Measurements from ENCODE around the gene ZNF565. TPM values are rescaled to one million over a fixed set of nuclear protein-coding genes. Genes with fewer than 3 reads are reported as not detected.
A peak's percentile ranks its signal among the peaks of the same experiment; 100 is the strongest.

The ZNF565 gene
- total and polyA plus RNA-seq, 10 of the 15 experiments (the other 5 are each of a cell fraction or from before 2014, with no cell fraction given) = 0.72 to 2.2 (median 1.8) TPM

GRCh38 chr19:36140304-36141038 is 74.0 kb downstream of the ZNF565 start:
- CTCF ChIA-PET = interaction anchor here (1.1 to 6.3 kb wide), 2 partner anchors 12 to 78 kb away, joined by 3 to 37 read pairs; no protein-coding TSS in a partner anchor
- no peaks in the 10 kb centered on the region for H3K27me3 ChIP-seq (replicated peaks in 1 of 2; ENCODE audit: control insufficient read depth in 2 of 2, insufficient read depth in 2 of 2, low read length in 1 of 2)
- FAIRE-seq (no peak), ATAC-seq (peak; percentile 51), DNase-seq (ENCODE audit: low read depth, low spot score) (no peak)
- POLR2A ChIA-PET = interaction anchor here (0.5 to 2.0 kb wide), 8 partner anchors 12 to 1143 kb away, joined by 3 to 12 read pairs (median 4); partner anchors contain the start of genes POLR2I and TBCB
- H3K4me3 ChIP-seq = peak overlapping the region; percentile 96
- H3K9me3 ChIP-seq (replicated peaks; ENCODE audit: control insufficient read depth, insufficient read depth, low read length) = no peaks in the 10 kb centered on the region
- H4K20me1 ChIP-seq (ENCODE audit: control insufficient read depth, insufficient read depth) = peaks cover 6% of the 10 kb centered on the region
- peak overlapping the region; percentile 82 for H3K4me2 ChIP-seq (ENCODE audit: control insufficient read depth, insufficient read depth)
- intact Hi-C loops (cut with micrococcal nuclease; ENCODE audit: unreplicated experiment) = no loop called here
- RAD21 ChIA-PET (ENCODE audit: unreplicated experiment) = interaction anchor here (2.0 kb wide), 1 partner anchor 12 kb away, joined by 9 read pairs; no protein-coding TSS in a partner anchor
- SMC1A ChIA-PET (ENCODE audit: uncharacterized antibody, unreplicated experiment) = no interaction called here
- TSS peak; percentile 79 for BruUV-seq (replicated peaks)
- under 1% methylated on average over 29 of the region's 31 CpGs for WGBS (ENCODE audit: insufficient coverage, insufficient replicate concordance, low lambda C conversion rate, missing lambda C conversion rate)
- peaks cover 10% of the 10 kb centered on the region; the same call in 1 of the 2 replicates for H3K4me1 ChIP-seq (ENCODE audit: control insufficient read depth, insufficient read depth, low read length)
- TF ChIP-seq TCF12 (IDR thresholded peaks at IDR 0.05; ENCODE audit: low read depth, low read length) (0 out of 2 replicates have a peak, but pooled peaks have one; percentile 17), POLR2A (IDR thresholded peaks at IDR 0.05; ENCODE audit: low read depth, low read length) (peak; percentile 80), RAD21 (IDR thresholded peaks at IDR 0.05; ENCODE audit: insufficient read depth, low read depth, low read length) (no peak)
- peaks cover 4 to 7% of the 10 kb centered on the region in 2 experiments; a peak in 3 of 4 replicates for H3K36me3 ChIP-seq (ENCODE audit: control insufficient read depth in 2 of 2, insufficient read depth in 2 of 2, low read length in 1 of 2)
- peaks cover 16% of the 10 kb centered on the region for H3K79me2 ChIP-seq (ENCODE audit: control insufficient read depth, insufficient read depth, low read length)
- H3K27ac ChIP-seq (ENCODE audit: control insufficient read depth, insufficient read depth) = peak overlapping the region; percentile 98
- H3K9ac ChIP-seq (ENCODE audit: control insufficient read depth, insufficient read depth, low read length) = peak overlapping the region; percentile 97
- in situ Hi-C loops (cut with MboI) = no loop called here
- peak overlapping the region; percentile 68 for H2AFZ ChIP-seq (ENCODE audit: control insufficient read depth, low read depth, low read length)
